GM21717 (cell line): ENCODE measurements around the gene CPNE5.

Source experiments
- ATAC-seq: cut with Tn5 transposase; IDR thresholded peaks from one replicate; pipeline ENCODE4 v1.9.1; 2021; ENCODE audit warnings: mild to moderate bottlenecking, moderate library complexity; ENCODE audit not compliant: unreplicated experiment

CPNE5 gene

GRCh38 chr6:36838896-36839748 is at the start of gene CPNE5:
Gene CPNE5 (minus strand): TSS chr6:36839444. CDS start chr6:36839377, 67 bp downstream.
- ATAC-seq, result no peak

- no peak for ATAC-seq
These were observed 48.9 kb upstream of the CPNE5 start for GRCh38 chr6:36888115-36888643.

- no peak for ATAC-seq
These were observed 47.8 kb upstream of the CPNE5 start for GRCh38 chr6:36886950-36887618.

DNA sequence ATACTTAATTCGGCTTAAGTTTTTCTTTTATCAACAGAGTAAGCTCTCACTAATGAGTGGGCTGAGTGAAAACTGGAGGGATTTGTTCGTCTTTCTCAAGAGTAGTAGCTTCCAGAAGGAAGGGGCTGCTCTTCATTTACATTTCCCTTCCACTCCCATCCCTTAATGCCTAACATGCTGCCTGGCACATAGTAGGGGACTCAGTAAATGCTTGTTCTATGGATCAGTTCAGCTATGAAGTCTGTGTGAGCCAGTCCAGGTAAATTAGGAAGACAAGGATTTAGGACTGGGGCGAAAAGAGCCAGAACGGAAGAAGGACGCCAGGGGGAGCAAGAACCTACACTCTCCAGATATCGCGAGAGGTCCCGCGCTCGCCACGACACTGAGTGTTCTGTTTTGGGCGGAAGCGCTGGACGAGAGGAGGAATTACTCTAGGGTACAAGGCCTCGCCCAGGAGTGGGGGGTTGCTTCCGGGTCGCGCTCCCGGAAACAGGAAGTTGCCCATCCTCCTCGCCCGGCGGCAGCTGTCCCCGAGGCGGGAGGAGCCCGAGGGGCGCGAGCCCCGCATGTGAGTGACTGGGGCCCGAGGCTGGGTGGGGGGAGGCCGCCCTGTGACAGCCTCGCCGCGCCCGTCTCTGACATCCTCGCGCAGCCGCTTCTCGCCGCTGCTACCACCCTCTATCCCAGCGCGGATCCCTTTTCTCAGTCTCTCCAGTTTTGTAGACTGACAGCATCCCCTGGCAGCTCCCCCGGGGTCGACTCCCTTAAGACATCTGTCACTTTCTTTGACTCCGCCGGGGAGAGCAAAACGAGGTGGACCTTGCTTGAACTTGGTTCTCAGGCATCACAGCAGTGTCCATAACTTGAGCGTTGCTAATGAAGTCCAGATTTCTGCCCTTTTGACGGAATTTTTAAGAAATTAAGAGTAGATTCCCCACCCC is 46.5 kb upstream of the CPNE5 start, which contains the start of gene C6orf89:
TSS of gene C6orf89 (plus strand) at position 492 of the 941 bp plus-strand sequence. CDS start 13,493 bp downstream, outside the sequence.
- peak; percentile 91 for ATAC-seq

- ATAC-seq, result no peak
These were observed 45.4 kb upstream of the CPNE5 start for GRCh38 chr6:36884610-36885009.

DNA sequence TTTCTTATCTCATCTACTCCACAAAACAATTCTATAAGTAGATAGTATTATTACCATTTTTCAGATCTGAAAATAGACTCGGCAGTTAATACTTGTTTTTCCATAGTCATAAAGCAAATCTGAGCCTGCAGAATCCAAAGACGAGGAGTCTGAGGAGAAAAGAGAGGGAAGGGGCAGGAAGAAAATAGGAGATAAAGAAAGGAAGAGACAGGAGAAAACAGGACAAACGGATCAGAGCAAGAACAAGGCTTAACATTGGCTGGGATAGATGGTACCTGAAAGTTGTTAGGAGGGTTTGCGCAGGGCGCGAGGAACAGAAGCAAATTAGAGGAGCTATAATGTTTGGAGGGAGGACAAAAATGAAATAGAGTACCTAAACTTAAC is 36.0 kb upstream of the CPNE5 start:
- ATAC-seq, result no peak

DNA sequence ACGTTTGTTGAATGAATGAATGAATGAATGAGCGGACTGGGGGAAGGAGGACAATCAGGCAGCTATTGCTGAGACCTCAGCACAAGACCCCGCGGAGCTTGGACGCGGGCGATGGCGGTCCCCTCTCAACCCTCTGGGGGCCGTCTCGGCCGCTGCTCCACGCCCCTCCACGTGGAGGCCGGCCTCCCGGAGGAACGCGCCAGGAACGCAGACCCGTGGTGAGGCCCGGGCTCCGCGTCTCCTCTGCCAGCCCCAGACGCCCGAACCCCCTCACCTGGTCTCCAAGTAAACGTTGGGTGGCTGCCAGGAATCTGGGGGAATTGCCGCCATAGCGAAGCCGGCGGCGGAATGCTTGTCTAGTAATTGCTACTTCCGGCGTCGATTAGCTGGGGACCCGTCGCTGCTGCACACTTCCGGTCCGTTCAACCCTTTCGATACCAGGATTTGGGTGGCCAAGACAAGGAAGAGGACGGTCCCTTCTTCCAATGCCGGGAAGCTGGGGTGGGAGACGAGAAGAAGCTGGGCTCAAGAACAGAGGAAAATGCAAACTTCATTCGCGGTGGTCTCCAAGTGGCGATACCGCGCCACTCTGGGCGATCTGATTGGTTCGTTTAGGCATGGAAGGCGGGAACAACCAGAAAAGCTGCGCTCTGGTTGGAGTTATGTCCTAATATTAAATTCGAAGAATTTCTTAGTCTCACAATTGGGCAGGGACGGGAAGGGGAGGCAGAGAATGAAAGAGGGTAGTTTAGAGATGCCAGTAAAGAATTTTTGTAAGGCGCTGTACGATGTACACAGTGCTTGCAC is 35.4 kb upstream of the CPNE5 start, which contains the start of gene PPIL1:
TSS of gene PPIL1 (minus strand) at position 361 of the 807 bp plus-strand sequence. CDS start at position 330, 31 bp downstream.
- ATAC-seq, result peak; percentile 72

GRCh38 chr6:36873612-36874442 is 34.6 kb upstream of the CPNE5 start:
- ATAC-seq, result no peak

- no peak for ATAC-seq
These were observed 33.9 kb upstream of the CPNE5 start for GRCh38 chr6:36873115-36873514.

GRCh38 chr6:36871686-36872085 is 32.4 kb upstream of the CPNE5 start:
- no peak for ATAC-seq

DNA sequence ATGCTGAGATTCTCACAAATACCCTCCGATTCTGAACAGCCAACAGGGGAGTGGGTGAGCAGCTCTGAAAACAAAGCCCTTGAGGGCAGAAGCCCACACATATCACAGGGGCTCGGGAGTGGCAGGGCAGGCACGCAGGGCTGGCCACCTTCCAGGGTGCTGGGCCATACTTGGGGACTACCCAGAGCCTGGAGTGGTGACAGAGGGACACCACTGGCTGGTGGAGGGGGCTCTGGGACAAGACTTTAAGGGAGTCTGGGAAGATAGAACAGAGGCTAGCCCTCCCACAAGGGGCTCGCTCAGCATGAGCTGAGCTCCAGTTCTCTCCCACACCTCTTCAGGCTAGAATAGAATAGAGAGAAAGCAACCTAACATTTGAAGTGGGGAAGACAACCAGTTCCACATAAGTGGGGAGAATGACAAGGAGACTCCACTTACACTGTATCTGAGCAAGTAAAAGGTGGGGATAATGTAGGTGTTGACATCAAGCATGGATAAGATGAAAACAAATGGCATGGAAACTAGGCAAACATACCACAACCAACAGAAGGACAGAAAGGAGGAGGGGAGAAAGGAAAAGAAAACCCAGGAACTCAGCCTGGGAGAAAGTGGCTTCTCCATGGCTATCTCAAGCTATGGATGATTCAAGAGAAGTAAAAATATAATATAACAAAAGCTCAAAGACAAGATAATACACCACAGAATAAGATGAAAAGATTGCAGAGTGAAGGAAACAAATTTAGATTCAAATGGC is 28.4 kb upstream of the CPNE5 start:
- no peak for ATAC-seq

DNA sequence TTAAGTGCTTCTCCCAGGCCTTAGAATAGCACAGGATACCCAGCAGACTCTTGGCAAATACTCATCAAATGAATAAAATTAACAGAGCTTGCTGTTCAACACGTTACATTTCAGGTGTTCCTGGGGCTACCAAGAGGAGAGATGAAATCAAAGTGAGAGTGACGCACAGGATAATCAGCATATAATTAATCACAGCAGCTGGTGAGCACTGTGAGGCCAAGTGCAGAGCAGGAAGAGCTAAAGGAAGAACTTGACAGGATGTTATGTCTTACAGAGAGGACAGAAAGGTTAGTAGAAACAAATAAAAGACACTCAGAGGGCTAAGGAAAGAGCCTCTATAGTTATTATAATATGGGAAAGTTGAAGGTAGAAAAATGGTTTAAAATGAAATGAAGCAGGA is 26.6 kb upstream of the CPNE5 start:
- ATAC-seq, result no peak

DNA sequence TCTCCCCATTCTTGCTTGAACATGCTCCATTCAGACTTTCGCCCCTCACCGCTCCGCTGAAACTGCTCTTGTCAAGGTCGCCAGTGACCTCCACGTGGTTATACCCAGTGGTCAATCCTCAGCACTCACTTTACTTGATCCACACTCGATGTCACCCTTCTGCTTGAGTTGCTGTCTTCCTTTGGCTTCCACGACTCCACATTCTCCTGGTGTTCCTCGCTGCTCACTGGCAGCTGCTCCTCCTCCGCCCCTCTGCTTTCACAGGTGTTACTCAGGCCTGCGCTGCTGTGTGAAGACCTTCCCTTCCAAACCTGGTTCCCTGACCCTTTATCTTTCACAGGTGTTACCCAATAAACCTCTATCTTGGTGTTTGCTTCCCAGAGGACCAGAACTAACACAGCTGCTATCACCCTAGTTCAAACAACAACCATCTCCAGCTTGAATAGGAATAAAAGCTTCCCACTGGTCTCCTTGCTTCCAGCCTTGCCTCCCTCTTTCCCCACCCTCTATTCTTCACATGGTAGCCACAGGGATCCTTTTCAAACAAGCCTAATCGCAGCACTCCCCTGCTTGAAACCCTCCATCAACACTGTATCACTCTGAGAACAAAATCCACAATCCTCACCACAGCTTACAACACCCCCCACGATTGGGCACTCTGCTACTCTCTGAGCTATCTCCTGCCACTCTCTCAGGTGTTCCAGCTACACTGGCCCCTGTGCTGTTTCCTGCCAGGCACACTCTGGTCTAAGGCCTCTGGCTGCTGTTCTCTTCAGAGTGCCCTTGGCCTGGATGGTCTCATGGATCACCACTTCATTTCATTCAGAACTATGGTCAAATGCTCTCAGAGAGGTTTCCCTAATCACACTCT is 24.7 kb upstream of the CPNE5 start:
- ATAC-seq, result no peak

DNA sequence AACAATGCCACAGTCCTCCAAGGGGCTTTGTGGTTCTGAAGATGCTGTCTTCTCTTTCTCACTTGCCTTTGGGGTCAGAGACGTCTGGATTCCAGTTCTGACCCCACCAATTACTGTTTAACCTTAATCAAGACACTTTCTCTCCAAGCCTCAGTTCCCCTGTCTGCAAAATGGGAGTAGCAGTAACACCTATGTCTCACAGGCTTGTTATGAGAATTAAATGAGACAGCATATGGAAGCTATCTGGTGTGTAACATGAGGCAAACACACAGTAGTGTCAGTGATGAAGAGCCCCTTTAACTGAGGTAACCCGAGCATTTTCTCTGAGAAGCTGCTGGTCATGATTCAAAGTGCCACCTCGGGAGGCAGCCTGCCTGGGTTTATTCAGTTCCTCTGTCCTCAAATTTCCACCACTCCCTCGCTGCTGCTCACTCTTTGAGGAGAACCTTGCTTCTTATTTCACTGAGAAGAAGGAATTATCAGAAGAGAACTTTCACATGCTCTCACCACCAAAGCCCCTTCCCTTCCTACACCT is 23.7 kb upstream of the CPNE5 start:
- ATAC-seq, result no peak

- ATAC-seq, result no peak
These were observed 23.1 kb upstream of the CPNE5 start for GRCh38 chr6:36862164-36862847.

GRCh38 chr6:36860126-36860525 is 20.9 kb upstream of the CPNE5 start:
- ATAC-seq, result no peak
